Pancreas (tissue), 10 donors: ENCODE measurements around the gene OR2AG1. TPM values are rescaled to one million over a fixed set of nuclear protein-coding genes. Genes with fewer than 3 reads are reported as not detected.

ENCODE experiments used
- ATAC-seq, 4 donors: fragments of 200-7000 bp; cut with Tn5 transposase; one replicate each; pipeline versions ENCODE4 v1.8.0 to v1.9.1; 2020; ENCODE audit warnings: mild to moderate bottlenecking in 4 of 4, moderate library complexity in 4 of 4
- DNase-seq, 6 donors: peaks; one replicate each; pipeline ENCODE4 v3.0.0-alpha.2; 2020
- FAIRE-seq: peaks from 2 replicates; lab custom pipeline; 2012; peaks lifted over from hg19 to GRCh38; lab: Jason Lieb, UNC
- H3K27ac ChIP-seq, 4 donors: fragments of 200-600 bp; sonication (generic); 1 replicate in 3 of 4; 2 replicates in 1 of 4; pipeline versions ENCODE4 v1.5.0 to v1.8.0; 2020
- H3K27me3 ChIP-seq, 4 donors: fragments of 200-600 bp; one replicate each; pipeline ENCODE4 v1.8.0; 2021
- H3K36me3 ChIP-seq, 3 donors: fragments of 200-600 bp; sonication (generic) in 1 of 3; one replicate each; pipeline versions ENCODE4 v1.5.0 to v1.8.0; 2020 to 2021
- H3K4me1 ChIP-seq, 3 donors: fragments of 200-600 bp; one replicate each; pipeline ENCODE4 v1.8.0; 2021
- H3K4me3 ChIP-seq, 4 donors: fragments of 200-600 bp; sonication (generic) in 2 of 4; one replicate each; pipeline versions ENCODE4 v1.5.0 to v1.8.0; 2020 to 2021
- H3K9me3 ChIP-seq, 4 donors: fragments of 200-600 bp; one replicate each; pipeline ENCODE4 v1.8.0; 2021
- CTCF ChIP-seq, 4 donors: fragments of 200-600 bp; sonication (generic) in 3 of 4; IDR thresholded peaks; one replicate each; pipeline versions ENCODE4 v1.5.0 to v1.8.0; 2021; ENCODE audit warnings: antibody characterized with exemption in 4 of 4
- WGBS, 2 donors: extraction: QIAGEN DNeasy Blood & Tissue Kit; methylation state at CpG; one replicate each; pipeline ENCODE4 v1.1.7; 2013; 5-methylcytosine and 5-hydroxymethylcytosine counted together
- intact Hi-C, 3 donors: fragments of 100-400 bp; cut with DNase I; formaldehyde crosslinking; loops; one replicate each; pipeline versions ENCODE4 v1.11.1 to v1.14.2; 2022
- polyA plus RNA-seq, 2 donors: library from polyadenylated mRNA; stranded (reverse); fragments of 200-250 nt; gene quantifications; one replicate each; pipeline ENCODE4 v1.2.3, GENCODE V29; 2013
- total RNA-seq, 6 donors: library from RNA; stranded (reverse); fragmentation: NEBNext Ultra II Directional in 4 of 6; extraction: Animal tissue kit (Norgen Biotek cat#: 25700) in 4 of 6; gene quantifications; one replicate each; pipeline versions ENCODE4 v1.2.1 to v1.2.4, GENCODE V29; 2021 to 2023
- donor health status: healthy with polysubstance abuse.
- donor health status: DM: no; HTN: no; CAD: no; lungs with moderate emphysema.
- donor health status: DM: no; HTN: no; CAD: no.
- donor health status: control.
- donor health status: control.
- donor health status: Bipolar disorder and iron deficiency.
- donor health status: DM: yes; HTN: yes; CAD: no.
- donor health status: DM: no; HTN: no; CAD: no.
- donor health status: DM: no; HTN: no; CAD: no.
- donor health status: DM: yes; HTN: yes; CAD: no.

The OR2AG1 gene
- not detected for total RNA-seq
- not detected for polyA plus RNA-seq

GRCh38 chr11:6782720-6783119, at the start of gene OR2AG1:
Gene OR2AG1, plus strand, starts transcription at chr11:6783020. Its CDS starts 2,018 bp downstream, at chr11:6785038.
- DNase-seq, result no peak
- 47 to 62% methylated on average over 2 of the region's 2 CpGs for WGBS, 2 donors
- no peak for FAIRE-seq
- no peak within 1 kb of the TSS for H3K27ac ChIP-seq
- no peaks in the 10 kb centered on the region for H3K9me3 ChIP-seq
- ATAC-seq, result no peak
- H3K36me3 ChIP-seq, result no peaks in the 10 kb centered on the region
- no peaks in the 10 kb centered on the region for H3K4me1 ChIP-seq
- no peak for TF ChIP-seq CTCF (IDR thresholded peaks at IDR 0.05)
- peaks cover 0 to 4% (median 0%) of the 10 kb centered on the region in 4 donors for H3K27me3 ChIP-seq
- intact Hi-C loops, result no loop called here
- no peak within 1 kb of the TSS for H3K4me3 ChIP-seq

GRCh38 chr11:6733326-6734275, 49.2 kb upstream of the OR2AG1 start:
- Histone ChIP-seq H3K27me3 (no peaks in the 10 kb centered on the region), H3K4me3 (no peak overlapping the region), H3K4me1 (no peaks in the 10 kb centered on the region), H3K27ac (no peak overlapping the region), H3K36me3 (no peaks in the 10 kb centered on the region), H3K9me3 (no peaks in the 10 kb centered on the region)
- ATAC-seq (no peak), FAIRE-seq (no peak), DNase-seq (no peak)
- WGBS, 2 donors, result 49 to 64% methylated on average over 3 of the region's 3 CpGs
- TF ChIP-seq CTCF (IDR thresholded peaks at IDR 0.05), result no peak
- intact Hi-C loops, result no loop called here

GRCh38 chr11:6734616-6735015, 48.2 kb upstream of the OR2AG1 start:
- Histone ChIP-seq H3K27me3 (no peaks in the 10 kb centered on the region), H3K27ac (no peak overlapping the region), H3K36me3 (no peaks in the 10 kb centered on the region), H3K4me1 (no peaks in the 10 kb centered on the region), H3K9me3 (no peaks in the 10 kb centered on the region), H3K4me3 (no peak overlapping the region)
- ATAC-seq, result no peak
- no peak for DNase-seq
- no peak for FAIRE-seq
- intact Hi-C loops, result no loop called here
- no peak for TF ChIP-seq CTCF (IDR thresholded peaks at IDR 0.05)
- 46 to 52% methylated on average over 3 of the region's 3 CpGs for WGBS, 2 donors

GRCh38 chr11:6735306-6735705, 47.5 kb upstream of the OR2AG1 start:
- intact Hi-C loops, result no loop called here
- no peaks in the 10 kb centered on the region for H3K36me3 ChIP-seq
- H3K27me3 ChIP-seq, result no peaks in the 10 kb centered on the region
- DNase-seq (no peak), ATAC-seq (no peak), FAIRE-seq (no peak)
- no peaks in the 10 kb centered on the region for H3K9me3 ChIP-seq
- H3K27ac ChIP-seq, result no peak overlapping the region
- 54 to 76% methylated on average over 3 of the region's 3 CpGs for WGBS, 2 donors
- TF ChIP-seq CTCF (IDR thresholded peaks at IDR 0.05), result no peak
- H3K4me3 ChIP-seq, result no peak overlapping the region
- H3K4me1 ChIP-seq, result no peaks in the 10 kb centered on the region
